ENCODE data around the gene TH.

DNA sequence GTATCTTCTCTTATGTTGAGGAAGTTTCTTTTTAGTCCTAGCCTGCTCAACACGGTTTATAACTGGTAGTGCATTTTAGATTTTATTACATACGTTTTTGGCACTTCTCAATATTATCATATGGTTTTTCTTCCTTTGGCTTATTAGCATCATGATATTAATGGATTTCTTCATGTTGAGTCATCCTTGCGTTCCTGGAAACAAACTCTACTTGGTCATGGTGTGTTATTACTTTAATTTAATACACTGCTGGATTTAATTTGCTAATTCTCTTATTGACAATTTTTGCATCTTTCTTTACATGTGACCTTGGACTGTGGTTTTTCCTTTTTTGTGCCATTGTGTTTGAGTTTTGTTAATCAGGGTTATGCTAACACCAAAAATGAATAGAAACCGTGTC, 52.9 kb downstream of the TH start:
- TF ChIP-seq, protein P1, sequence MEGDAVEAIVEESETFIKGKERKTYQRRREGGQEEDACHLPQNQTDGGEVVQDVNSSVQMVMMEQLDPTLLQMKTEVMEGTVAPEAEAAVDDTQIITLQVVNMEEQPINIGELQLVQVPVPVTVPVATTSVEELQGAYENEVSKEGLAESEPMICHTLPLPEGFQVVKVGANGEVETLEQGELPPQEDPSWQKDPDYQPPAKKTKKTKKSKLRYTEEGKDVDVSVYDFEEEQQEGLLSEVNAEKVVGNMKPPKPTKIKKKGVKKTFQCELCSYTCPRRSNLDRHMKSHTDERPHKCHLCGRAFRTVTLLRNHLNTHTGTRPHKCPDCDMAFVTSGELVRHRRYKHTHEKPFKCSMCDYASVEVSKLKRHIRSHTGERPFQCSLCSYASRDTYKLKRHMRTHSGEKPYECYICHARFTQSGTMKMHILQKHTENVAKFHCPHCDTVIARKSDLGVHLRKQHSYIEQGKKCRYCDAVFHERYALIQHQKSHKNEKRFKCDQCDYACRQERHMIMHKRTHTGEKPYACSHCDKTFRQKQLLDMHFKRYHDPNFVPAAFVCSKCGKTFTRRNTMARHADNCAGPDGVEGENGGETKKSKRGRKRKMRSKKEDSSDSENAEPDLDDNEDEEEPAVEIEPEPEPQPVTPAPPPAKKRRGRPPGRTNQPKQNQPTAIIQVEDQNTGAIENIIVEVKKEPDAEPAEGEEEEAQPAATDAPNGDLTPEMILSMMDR (conservative IDR thresholded peaks at IDR 0.05; ENCODE audit: low read depth, low read length): no peak
- TF ChIP-seq FOS (IDR thresholded peaks at IDR 0.05; ENCODE audit: low read depth, low read length): no peak
- no peak for TF ChIP-seq RFX5 (IDR thresholded peaks at IDR 0.05; ENCODE audit: low read depth, low read length)
- TF ChIP-seq SMC3 (IDR thresholded peaks at IDR 0.05; ENCODE audit: low read depth, low read length): no peak
- no peak for TF ChIP-seq POLR2A (IDR thresholded peaks at IDR 0.05; ENCODE audit: low read depth, low read length)
- no peak for TF ChIP-seq MXI1 (IDR thresholded peaks at IDR 0.05; ENCODE audit: borderline replicate concordance, low read depth, low read length)
- no peak for TF ChIP-seq RAD21 (IDR thresholded peaks at IDR 0.05; ENCODE audit: low read length)
- TF ChIP-seq NFE2L2 (IDR thresholded peaks at IDR 0.05; ENCODE audit: low read depth, low read length): no peak
- no peak for TF ChIP-seq RCOR1 (IDR thresholded peaks at IDR 0.05; ENCODE audit: insufficient replicate concordance, low read length)
